HG03469 (cell line): ENCODE results near the gene MYL3.

Experiments
- ATAC-seq: cut with Tn5 transposase; IDR thresholded peaks from one replicate; pipeline ENCODE4 v1.9.1; 2021; ENCODE audit warnings: mild to moderate bottlenecking, moderate library complexity, moderate number of reproducible peaks; ENCODE audit not compliant: unreplicated experiment

Gene MYL3

GRCh38 chr3:46883054-46883829 lies 20.0 kb upstream of the MYL3 start:
- no peak for ATAC-seq

DNA sequence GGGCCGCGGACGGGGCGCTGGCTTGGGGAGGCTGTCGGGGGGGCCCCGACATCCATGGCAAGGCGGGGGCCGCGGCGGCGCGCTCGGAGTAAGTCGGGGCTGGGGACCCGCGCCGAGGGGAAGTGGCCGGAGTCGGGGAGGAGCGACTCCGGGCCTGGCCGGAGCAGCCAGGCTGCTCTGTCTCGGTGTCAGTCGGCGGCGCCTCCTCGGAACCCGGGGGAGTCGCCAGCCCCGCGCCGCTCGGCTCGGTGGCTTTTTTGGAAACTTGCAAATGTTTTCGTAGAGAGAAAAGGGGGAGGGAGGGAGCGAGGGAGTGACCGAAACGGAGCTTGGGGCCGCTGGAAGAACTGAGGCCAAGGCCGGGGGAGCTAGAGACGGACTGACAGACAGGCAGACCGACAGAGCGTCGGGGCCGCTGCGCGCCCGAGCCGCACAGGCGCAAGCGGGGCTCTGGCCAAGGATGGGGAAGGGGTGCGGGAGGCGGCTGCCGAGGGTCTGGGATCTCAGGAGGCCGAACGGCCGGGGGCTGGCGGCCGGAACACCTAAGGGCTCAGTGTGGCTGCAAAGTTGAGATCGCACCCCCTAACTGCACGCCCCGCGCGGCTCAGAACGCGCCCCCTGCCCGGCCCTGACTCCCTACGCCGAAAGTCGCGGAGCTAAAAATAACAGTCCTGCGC lies 19.3 kb upstream of the MYL3 start:
- ATAC-seq = no peak

GRCh38 chr3:46881596-46882376 lies 18.5 kb upstream of the MYL3 start:
- no peak for ATAC-seq

DNA sequence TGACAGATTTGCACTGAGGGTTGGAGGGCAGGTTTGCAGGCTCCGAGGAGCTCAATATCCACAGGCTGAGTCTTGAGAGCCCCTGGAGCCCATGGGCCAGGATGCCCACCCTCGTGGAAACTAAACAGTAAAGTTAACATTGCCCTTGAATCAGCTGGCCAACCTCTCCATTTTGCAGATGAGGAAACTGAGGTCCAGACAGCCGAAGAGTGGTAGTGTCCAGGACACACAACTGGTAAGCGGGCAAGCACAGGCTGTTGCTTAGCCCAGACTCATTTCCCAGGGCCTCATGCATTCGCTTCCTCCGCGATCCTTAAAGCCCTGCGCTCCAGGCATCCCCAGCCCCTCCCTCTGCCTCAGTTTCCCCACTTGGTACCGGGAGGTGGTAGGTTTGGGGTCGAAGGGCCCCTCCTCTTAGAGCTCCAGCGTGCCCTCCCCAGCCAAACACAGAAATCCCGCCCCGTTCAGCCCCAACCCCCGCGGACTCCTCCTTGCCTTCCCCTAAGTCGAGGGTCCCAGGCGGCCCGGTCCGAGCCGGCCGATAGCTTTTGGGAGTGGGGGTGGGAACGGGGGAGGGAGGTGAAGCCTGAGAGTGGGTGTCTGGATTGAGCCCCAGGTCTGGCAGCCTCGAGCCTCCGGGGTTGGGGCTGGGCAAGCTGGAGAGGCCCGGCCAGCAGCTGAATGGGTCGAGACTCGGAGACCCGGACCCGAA lies 17.8 kb upstream of the MYL3 start:
- ATAC-seq = no peak

GRCh38 chr3:46878781-46879436 lies 15.7 kb upstream of the MYL3 start:
- ATAC-seq = no peak

- no peak for ATAC-seq
Observed at GRCh38 chr3:46877406-46878125, 14.3 kb upstream of the MYL3 start, which contains the start of gene PTH1R. Gene PTH1R (plus strand): TSS chr3:46877721. CDS start chr3:46883560, 5,839 bp downstream.

DNA sequence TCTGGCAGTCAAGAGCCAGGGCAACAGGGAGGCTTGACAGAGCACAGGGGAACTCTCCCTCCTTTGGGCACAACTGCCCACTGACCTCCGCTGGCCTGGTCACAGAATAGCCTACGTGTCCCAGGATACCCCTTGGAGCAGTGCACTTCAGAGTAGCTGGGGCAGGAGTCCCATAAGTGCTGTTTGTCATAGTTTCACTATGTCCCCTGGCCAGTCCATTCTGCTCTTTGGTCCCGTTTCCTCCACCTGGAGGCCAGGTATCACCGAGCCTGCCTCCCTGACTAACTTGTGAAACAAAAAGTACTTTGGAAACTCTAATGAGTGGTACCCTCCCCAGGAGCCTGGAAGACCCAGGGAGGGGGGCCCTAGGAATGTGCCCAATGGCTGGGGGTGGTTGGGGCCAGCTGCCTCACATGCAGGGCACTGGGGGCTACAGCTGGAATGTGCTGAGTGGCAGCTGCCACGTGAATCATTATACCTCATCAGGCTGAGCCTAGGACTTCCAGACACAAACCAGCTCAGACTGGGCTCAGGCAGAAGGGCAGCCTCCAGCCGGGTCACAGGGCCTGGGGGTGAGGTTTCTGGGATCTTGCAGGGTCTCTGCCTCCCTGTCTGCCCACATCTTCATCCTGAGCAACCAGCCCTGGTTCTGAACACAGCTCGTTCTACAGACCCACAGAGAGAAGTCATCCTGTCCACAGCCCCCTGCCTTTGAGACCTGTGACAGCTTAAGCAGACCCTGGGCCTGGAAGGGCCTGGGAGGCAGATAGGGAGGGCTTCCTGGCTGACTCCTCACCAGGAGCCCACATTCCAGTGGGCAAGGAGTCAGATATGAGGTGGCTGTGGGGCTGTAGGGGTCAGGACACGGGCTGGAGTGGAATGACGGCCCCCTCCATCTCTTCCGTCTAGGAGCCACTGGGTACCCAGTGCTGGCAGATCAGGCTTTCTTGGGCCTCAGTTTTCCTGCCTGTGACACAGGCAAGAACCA lies 13.4 kb upstream of the MYL3 start:
- ATAC-seq = no peak

- no peak for ATAC-seq
Observed at GRCh38 chr3:46875560-46875959, 12.3 kb upstream of the MYL3 start.

GRCh38 chr3:46874430-46874829 lies 11.2 kb upstream of the MYL3 start:
- no peak for ATAC-seq

DNA sequence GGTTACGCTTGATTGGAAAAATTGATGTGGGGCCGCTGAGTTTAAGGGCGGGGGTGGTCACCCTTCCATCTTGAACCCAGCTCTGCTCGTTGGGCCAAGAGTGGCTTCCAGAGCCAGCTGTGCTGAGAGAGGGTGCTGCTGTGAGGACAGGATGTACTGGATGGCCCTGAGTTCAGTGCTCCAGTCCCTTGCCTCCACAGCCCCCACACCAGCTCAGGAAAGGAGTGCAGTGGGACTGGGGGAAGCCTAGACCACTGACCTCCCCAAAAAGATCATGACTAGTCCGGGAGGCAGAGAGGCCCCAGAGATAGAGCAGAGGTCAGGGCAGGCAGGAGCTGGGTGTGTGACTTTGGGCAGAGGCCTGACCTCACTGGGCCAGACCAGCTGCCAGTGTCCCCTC lies 10.3 kb upstream of the MYL3 start:
- ATAC-seq = no peak

- no peak for ATAC-seq
Observed at GRCh38 chr3:46871222-46871621, 8.0 kb upstream of the MYL3 start.

- no peak for ATAC-seq
Observed at GRCh38 chr3:46870651-46871050, 7.4 kb upstream of the MYL3 start.

DNA sequence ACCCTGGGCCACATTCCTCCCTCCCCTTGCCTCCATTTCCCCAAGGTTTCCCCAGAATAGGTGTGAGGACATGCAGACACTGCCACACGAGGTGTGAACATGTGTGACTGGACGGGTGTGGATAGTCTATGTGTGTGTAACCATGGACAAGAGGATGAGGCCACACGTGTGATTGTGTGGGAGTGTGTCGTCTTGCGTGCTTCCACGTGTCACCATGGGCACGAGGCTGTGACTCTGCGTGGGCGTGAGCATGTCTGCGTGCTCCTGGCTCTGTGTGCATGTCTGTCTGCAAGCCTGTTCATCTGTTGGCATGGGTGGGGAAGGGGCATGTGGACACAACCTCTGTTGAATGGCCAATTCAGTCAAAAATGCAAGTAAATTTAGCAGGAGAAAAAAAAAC lies 6.2 kb upstream of the MYL3 start:
- ATAC-seq = no peak

DNA sequence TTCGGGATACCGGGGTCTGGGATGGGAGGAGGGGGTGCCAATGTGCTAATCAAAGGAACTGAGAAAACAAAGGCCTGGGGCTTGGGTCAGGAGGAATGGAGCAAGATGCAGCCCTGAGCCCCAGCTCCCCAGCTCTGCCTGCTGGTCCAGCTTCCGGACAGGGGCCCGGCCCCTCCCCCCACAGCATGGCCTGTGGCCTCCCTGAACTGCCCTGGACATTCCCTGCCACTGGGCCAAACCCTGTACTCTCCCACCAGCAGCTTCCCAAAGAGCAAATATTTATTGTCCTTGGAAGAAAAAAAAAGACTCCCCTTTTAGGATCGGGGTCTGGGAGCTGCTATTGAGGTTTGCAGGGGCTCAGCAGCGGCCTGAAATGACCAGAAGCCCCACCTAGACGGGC lies 5.7 kb upstream of the MYL3 start:
- ATAC-seq = no peak

- no peak for ATAC-seq
Observed at GRCh38 chr3:46868287-46868686, 5.0 kb upstream of the MYL3 start.

DNA sequence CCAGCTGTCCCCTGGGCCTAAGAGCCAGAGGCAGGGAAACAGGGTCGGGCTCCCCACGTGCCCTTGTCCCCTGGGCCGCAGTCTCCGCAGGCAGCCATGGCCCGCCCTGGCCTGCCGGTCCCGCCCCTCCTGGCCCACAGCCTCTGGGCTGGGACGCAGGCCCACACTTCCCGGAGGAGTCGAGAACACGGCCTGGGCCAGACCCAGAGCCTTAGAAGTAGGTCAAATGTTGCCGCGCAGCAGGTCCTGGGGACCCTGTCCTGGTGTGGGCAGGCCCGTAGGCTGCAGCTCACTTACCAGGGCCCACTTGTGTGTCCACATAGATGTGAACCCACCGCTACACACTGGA lies 4.3 kb upstream of the MYL3 start:
- no peak for ATAC-seq

DNA sequence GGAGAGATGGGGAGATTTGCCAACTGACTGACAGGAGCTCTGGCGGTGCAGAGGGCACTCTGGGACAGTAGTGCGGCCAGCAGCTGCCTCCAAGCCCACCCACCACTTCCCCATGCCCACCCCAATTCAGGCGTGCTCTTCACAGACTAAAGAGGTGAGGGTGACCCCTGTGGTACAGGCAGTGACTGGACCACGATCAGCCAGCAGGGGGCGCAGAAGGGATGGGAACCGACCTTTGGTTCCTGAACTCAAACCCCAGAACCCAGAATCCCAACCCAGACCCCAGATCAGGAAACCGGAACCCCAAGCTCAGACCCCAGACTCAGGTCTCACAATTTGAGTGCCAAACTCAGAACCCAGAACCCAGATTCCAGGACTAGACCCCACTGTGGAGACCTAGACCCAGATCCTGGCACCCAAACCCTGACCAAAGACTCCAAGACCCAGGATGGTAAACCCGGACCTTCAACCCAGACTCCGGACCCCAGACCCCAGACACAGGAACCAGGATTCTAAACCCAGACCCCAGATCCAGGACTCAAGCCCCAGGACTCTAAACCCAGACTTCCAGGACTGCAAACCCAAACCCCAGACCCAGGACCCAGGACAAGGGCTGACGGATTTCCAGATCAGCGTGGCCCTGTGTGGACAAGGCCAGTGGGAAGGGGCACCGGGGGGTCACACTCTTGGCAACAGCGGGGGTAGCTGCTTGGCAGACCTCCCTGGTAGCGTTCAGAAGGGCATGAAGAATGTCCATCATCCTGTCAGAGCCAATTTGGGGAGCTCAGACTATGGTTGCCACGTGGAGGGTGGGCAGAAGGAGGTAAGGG lies 3.7 kb upstream of the MYL3 start:
- no peak for ATAC-seq

DNA sequence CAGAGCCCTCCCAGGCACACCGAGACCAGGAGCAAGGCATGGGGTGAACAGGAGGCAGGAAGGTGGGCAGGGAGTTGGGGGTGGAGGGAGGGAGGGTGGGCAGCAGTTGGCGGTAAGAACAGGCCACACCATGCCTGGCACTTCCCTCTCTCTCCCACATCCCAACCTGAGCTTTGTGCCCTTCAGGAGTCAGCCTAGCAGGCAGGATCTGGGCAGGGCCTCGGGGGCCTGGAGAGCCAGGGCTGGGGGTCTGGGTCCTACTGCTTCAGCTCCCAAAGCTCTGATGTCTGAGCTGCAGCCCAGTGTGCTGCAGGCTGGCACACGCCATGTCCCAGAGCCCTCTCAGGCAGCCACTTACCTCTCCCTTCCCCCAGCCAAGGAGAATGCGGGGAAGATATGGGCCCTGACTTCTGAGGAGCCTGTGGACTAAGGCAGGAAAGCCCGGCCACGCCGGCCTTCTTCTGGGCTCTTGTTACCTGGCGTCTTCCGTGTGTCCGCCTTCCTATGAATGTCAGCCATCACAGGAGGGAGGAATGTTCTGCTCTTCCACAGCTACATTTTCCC lies 2.9 kb upstream of the MYL3 start:
- no peak for ATAC-seq
